Panc1 (cell line): Measurements from ENCODE around the gene MDM1. TPM values are rescaled to one million over a fixed set of nuclear protein-coding genes. Genes with fewer than 3 reads are reported as not detected.

Experiments used
- ATAC-seq: fragments of 200-7000 bp; cut with Tn5 transposase; 2 replicates; pipeline ENCODE4 v1.9.1; 2020; ENCODE audit warnings: mild to moderate bottlenecking, moderate library complexity
- BruUV-seq: library from RNA; stranded (reverse); fragments of 400-500 nt; replicated peaks from 2 replicates; lab custom pipeline; 2021; lab: Mats Ljungman, UMichigan
- CTCF ChIA-PET: fragments of 300-600 bp; sonication (Branson Sonifier 250); formaldehyde crosslinking; loops from one replicate; lab custom pipeline; 2022; ENCODE audit warnings: antibody characterized with exemption; lab: Charles Lee
- POLR2A ChIA-PET: fragments of 300-600 bp; sonication (Branson Sonifier 250); formaldehyde crosslinking; loops from one replicate; lab custom pipeline; 2022; ENCODE audit warnings: antibody characterized with exemption; lab: Charles Lee
- DNase-seq: peaks from one replicate; pipeline ENCODE4 v3.0.0-alpha.2; 2010; ENCODE audit warnings: low read depth, low spot score
- H3K27ac ChIP-seq: 2 replicates; pipeline ENCODE4 v1.5.1; 2011; ENCODE audit warnings: mild to moderate bottlenecking, low read length, inconsistent platforms
- H3K27me3 ChIP-seq: fragments of 200-500 bp; sonication (Bioruptor generic); 2 replicates; pipeline ENCODE4 v1.6.0; 2014; ENCODE audit warnings: low read length, inconsistent platforms; ENCODE audit not compliant: control insufficient read depth, insufficient read depth
- H3K36me3 ChIP-seq: fragments of 200-500 bp; sonication (Bioruptor generic); 2 replicates; pipeline ENCODE4 v1.5.1; 2014; ENCODE audit warnings: inconsistent platforms, mild to moderate bottlenecking, low read length, moderate library complexity; ENCODE audit not compliant: control insufficient read depth, insufficient read depth
- H3K4me1 ChIP-seq: 2 replicates; pipeline ENCODE4 v1.5.1; 2011; ENCODE audit warnings: inconsistent platforms, mild to moderate bottlenecking, low read length, moderate library complexity; ENCODE audit not compliant: control insufficient read depth, insufficient read depth
- H3K4me3 ChIP-seq, 2 experiments: 2 replicates each; pipeline ENCODE4 v1.5.1; 2011 to 2012; ENCODE audit warnings: low read depth in 2 of 2, low read length in 2 of 2, mild to moderate bottlenecking in 2 of 2, inconsistent platforms in 1 of 2, moderate library complexity in 1 of 2
- H3K9me3 ChIP-seq: fragments of 200-500 bp; sonication (Bioruptor generic); 2 replicates; pipeline ENCODE4 v1.5.1; 2014; ENCODE audit warnings: low read depth, mild to moderate bottlenecking, inconsistent platforms, low read length, moderate library complexity; ENCODE audit not compliant: control insufficient read depth, insufficient read depth
- POLR2AphosphoS5 ChIP-seq: IDR thresholded peaks from 2 replicates; pipeline ENCODE4 v1.6.1; 2012; ENCODE audit warnings: mild to moderate bottlenecking, low read depth, low read length, moderate library complexity
- SIN3A ChIP-seq: IDR thresholded peaks from 2 replicates; pipeline ENCODE4 v1.6.1; 2012; ENCODE audit warnings: low read depth, mild to moderate bottlenecking, low read length, moderate library complexity, borderline replicate concordance; ENCODE audit not compliant: insufficient read depth
- TCF7L2 ChIP-seq: IDR thresholded peaks from 2 replicates; pipeline ENCODE4 v1.6.1; 2011; ENCODE audit warnings: mild to moderate bottlenecking, low read depth, low read length, inconsistent platforms
- in situ Hi-C: cut with HindIII; loops from 2 replicates; pipeline ENCODE4 v1.10.0; 2016; ENCODE audit warnings: low sequenced_read_pairs, low pct_unique_long_range_greater_than_20kb
- intact Hi-C: fragments of 100-400 bp; cut with micrococcal nuclease; formaldehyde crosslinking; loops from one replicate; pipeline ENCODE4 v1.10.0; 2022; ENCODE audit not compliant: unreplicated experiment
- total RNA-seq: library from RNA; stranded (reverse); gene quantifications from one replicate; pipeline ENCODE4 v1.2.1, GENCODE V29; 2021; ENCODE audit not compliant: unreplicated experiment
- TF ChIP-seq, protein P1 (sequence below), 2 experiments: IDR thresholded peaks; 2 replicates each; pipeline ENCODE4 v1.6.1; 2011 to 2012; ENCODE audit warnings: low read depth in 2 of 2, control low read depth in 1 of 2, low read length in 1 of 2, mild to moderate bottlenecking in 1 of 2, moderate library complexity in 1 of 2; ENCODE audit not compliant: insufficient read depth in 1 of 2
- TF ChIP-seq, protein P2 (sequence below): fragments of 450-650 bp; IDR thresholded peaks from 2 replicates; pipeline ENCODE4 v1.5.1; 2017; ENCODE audit warnings: mild to moderate bottlenecking

The MDM1 gene
- total RNA-seq, 1 experiment from 2014 or later = 17.8 TPM

DNA sequence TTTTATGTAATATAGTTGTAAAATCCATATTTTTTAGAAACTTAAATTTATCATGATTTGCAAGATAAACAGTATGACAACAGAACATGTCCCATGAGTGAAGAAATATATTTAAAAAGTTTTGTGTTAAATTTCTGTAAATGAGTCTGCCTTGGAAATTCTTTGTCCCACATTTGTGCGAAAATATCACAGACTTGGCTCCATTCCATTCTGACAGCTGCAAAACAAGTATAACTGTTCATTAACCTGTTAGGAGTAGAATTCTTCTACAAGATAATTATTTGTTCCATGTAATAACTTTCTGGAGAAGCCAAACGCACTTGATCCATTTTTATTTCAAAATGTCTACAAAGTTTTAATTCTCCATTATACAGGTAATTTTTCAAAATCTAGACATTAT, 37.9 kb downstream of the MDM1 start:
- ATAC-seq (no peak), DNase-seq (no peak)
- POLR2A ChIA-PET = no interaction called here
- Histone ChIP-seq H3K4me3 (no peak overlapping the region), H3K27me3 (no peaks in the 10 kb centered on the region), H3K27ac (no peak overlapping the region), H3K4me1 (peaks cover 6% of the 10 kb centered on the region; the same call in 1 of the 2 replicates), H3K9me3 (no peaks in the 10 kb centered on the region), H3K36me3 (peaks cover 7% of the 10 kb centered on the region)
- CTCF ChIA-PET = no interaction called here
- BruUV-seq = no TSS peak
- intact Hi-C loops = no loop called here
- in situ Hi-C loops = no loop called here
- TF ChIP-seq TCF7L2 (no peak), SIN3A (no peak), POLR2AphosphoS5 (no peak)
- TF ChIP-seq, protein P1, sequence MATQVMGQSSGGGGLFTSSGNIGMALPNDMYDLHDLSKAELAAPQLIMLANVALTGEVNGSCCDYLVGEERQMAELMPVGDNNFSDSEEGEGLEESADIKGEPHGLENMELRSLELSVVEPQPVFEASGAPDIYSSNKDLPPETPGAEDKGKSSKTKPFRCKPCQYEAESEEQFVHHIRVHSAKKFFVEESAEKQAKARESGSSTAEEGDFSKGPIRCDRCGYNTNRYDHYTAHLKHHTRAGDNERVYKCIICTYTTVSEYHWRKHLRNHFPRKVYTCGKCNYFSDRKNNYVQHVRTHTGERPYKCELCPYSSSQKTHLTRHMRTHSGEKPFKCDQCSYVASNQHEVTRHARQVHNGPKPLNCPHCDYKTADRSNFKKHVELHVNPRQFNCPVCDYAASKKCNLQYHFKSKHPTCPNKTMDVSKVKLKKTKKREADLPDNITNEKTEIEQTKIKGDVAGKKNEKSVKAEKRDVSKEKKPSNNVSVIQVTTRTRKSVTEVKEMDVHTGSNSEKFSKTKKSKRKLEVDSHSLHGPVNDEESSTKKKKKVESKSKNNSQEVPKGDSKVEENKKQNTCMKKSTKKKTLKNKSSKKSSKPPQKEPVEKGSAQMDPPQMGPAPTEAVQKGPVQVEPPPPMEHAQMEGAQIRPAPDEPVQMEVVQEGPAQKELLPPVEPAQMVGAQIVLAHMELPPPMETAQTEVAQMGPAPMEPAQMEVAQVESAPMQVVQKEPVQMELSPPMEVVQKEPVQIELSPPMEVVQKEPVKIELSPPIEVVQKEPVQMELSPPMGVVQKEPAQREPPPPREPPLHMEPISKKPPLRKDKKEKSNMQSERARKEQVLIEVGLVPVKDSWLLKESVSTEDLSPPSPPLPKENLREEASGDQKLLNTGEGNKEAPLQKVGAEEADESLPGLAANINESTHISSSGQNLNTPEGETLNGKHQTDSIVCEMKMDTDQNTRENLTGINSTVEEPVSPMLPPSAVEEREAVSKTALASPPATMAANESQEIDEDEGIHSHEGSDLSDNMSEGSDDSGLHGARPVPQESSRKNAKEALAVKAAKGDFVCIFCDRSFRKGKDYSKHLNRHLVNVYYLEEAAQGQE (IDR thresholded peaks at IDR 0.05; ENCODE audit: insufficient read depth in 1 of 2, low read depth in 2 of 2, low read length in 1 of 2) = no peak
- TF ChIP-seq, protein P2, sequence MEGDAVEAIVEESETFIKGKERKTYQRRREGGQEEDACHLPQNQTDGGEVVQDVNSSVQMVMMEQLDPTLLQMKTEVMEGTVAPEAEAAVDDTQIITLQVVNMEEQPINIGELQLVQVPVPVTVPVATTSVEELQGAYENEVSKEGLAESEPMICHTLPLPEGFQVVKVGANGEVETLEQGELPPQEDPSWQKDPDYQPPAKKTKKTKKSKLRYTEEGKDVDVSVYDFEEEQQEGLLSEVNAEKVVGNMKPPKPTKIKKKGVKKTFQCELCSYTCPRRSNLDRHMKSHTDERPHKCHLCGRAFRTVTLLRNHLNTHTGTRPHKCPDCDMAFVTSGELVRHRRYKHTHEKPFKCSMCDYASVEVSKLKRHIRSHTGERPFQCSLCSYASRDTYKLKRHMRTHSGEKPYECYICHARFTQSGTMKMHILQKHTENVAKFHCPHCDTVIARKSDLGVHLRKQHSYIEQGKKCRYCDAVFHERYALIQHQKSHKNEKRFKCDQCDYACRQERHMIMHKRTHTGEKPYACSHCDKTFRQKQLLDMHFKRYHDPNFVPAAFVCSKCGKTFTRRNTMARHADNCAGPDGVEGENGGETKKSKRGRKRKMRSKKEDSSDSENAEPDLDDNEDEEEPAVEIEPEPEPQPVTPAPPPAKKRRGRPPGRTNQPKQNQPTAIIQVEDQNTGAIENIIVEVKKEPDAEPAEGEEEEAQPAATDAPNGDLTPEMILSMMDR = no peak

DNA sequence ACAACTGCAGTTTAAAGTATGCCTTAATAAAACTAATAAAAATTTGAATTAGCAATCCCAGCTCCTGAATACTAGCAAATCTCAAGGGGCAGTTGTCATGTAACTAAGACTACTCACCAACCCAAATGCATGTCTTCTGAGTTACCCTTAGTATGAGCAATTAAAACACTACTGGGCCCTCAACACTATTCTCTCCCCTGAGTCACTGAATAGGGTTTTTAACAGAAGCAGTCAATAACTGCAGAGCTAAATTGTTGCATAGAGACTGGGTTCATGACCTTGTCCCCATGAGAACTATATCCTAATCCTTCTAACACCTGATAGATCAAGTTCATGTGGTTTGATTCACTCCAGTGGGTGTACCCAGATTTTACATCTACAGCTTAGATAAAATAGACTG, 38.8 kb downstream of the MDM1 start:
- Histone ChIP-seq H3K4me3 (no peak overlapping the region), H3K36me3 (peaks cover 7% of the 10 kb centered on the region), H3K4me1 (peaks cover 6% of the 10 kb centered on the region; the same call in 1 of the 2 replicates), H3K27me3 (no peaks in the 10 kb centered on the region), H3K27ac (no peak overlapping the region), H3K9me3 (no peaks in the 10 kb centered on the region)
- ChIA-PET CTCF (no interaction called here), POLR2A (no interaction called here)
- DNase-seq (no peak), ATAC-seq (no peak)
- no peak for TF ChIP-seq POLR2AphosphoS5
- TF ChIP-seq SIN3A = no peak
- TF ChIP-seq, protein P2 = no peak
- no peak for TF ChIP-seq TCF7L2
- TF ChIP-seq, protein P1 (IDR thresholded peaks at IDR 0.05; ENCODE audit: insufficient read depth in 1 of 2, low read depth in 2 of 2, low read length in 1 of 2) = no peak
- intact Hi-C loops (no loop called here), in situ Hi-C loops (no loop called here)
- no TSS peak for BruUV-seq
